Loucy (cell line): ENCODE measurements around the gene ACSF2.

Source experiments
- H2AFZ ChIP-seq: fragments of 200-600 bp; sonication (generic); 2 replicates; pipeline ENCODE4 v1.6.0; 2016; ENCODE audit warnings: antibody characterized with exemption, mild to moderate bottlenecking, low read length, moderate library complexity
- H3F3A ChIP-seq: fragments of 200-600 bp; 2 replicates; pipeline ENCODE4 v1.6.0; 2016; ENCODE audit warnings: antibody characterized with exemption, low read depth, mild to moderate bottlenecking
- H3K27me3 ChIP-seq: fragments of 200-600 bp; sonication (generic); 2 replicates; pipeline ENCODE4 v1.6.1; 2014; ENCODE audit warnings: low read length, mild to moderate bottlenecking; ENCODE audit not compliant: insufficient read depth, poor library complexity, severe bottlenecking
- H3K36me3 ChIP-seq: fragments of 200-600 bp; sonication (generic); 2 replicates; pipeline ENCODE4 v1.6.1; 2016; ENCODE audit warnings: low read length; ENCODE audit not compliant: insufficient read depth
- H3K4me1 ChIP-seq: fragments of 200-600 bp; sonication (generic); 2 replicates; pipeline ENCODE4 v1.5.1; 2014; ENCODE audit warnings: low read length, mild to moderate bottlenecking; ENCODE audit not compliant: insufficient read depth, poor library complexity, severe bottlenecking
- H3K4me2 ChIP-seq: fragments of 200-600 bp; sonication (generic); 2 replicates; pipeline ENCODE4 v1.6.0; 2014; ENCODE audit warnings: antibody characterized with exemption, low read length, low read depth, mild to moderate bottlenecking; ENCODE audit not compliant: poor library complexity, severe bottlenecking
- H3K4me3 ChIP-seq: fragments of 200-600 bp; sonication (generic); 2 replicates; pipeline ENCODE4 v1.5.1; 2014; ENCODE audit warnings: low read length, mild to moderate bottlenecking, mixed read lengths; ENCODE audit not compliant: poor library complexity, severe bottlenecking
- H3K79me2 ChIP-seq: fragments of 200-600 bp; sonication (generic); 2 replicates; pipeline ENCODE4 v1.6.1; 2014; ENCODE audit warnings: low read length; ENCODE audit not compliant: insufficient read depth
- H3K9ac ChIP-seq: fragments of 200-600 bp; sonication (generic); 2 replicates; pipeline ENCODE4 v1.6.0; 2014; ENCODE audit warnings: mild to moderate bottlenecking, low read depth, low read length, moderate library complexity; ENCODE audit not compliant: poor library complexity, severe bottlenecking
- H3K9me2 ChIP-seq: fragments of 200-600 bp; sonication (generic); replicated peaks from 2 replicates; pipeline ENCODE4 v1.6.1; 2016; ENCODE audit warnings: low read depth, low read length, mixed read lengths
- H3K9me3 ChIP-seq: fragments of 200-600 bp; sonication (generic); 2 replicates; pipeline ENCODE4 v1.6.1; 2014; ENCODE audit warnings: mild to moderate bottlenecking, antibody characterized with exemption, low read length, low read depth; ENCODE audit not compliant: insufficient read depth
- H4K20me1 ChIP-seq: fragments of 200-600 bp; sonication (generic); 2 replicates; pipeline ENCODE4 v1.6.0; 2014; ENCODE audit warnings: antibody characterized with exemption, low read length, mild to moderate bottlenecking; ENCODE audit not compliant: insufficient read depth, poor library complexity, severe bottlenecking
- CTCF ChIP-seq: fragments of 200-600 bp; sonication (generic); conservative IDR thresholded peaks from 2 replicates; pipeline ENCODE4 v1.5.1; 2014; ENCODE audit warnings: mild to moderate bottlenecking, antibody characterized with exemption, low read length
- EZH2phosphoT487 ChIP-seq: fragments of 200-600 bp; IDR thresholded peaks from 2 replicates; pipeline ENCODE4 v1.6.1; 2018; ENCODE audit warnings: antibody characterized with exemption, mild to moderate bottlenecking, moderate library complexity, borderline replicate concordance

Gene ACSF2

GRCh38 chr17:50386510-50386909 is 39.5 kb upstream of the ACSF2 start:
- no peak for TF ChIP-seq EZH2phosphoT487
- no peak for TF ChIP-seq CTCF
- no peaks in the 10 kb centered on the region for H3K9me3 ChIP-seq
- H2AFZ ChIP-seq: no peak overlapping the region
- H3K27me3 ChIP-seq: no peaks in the 10 kb centered on the region
- H3K79me2 ChIP-seq: no peaks in the 10 kb centered on the region
- no peaks in the 10 kb centered on the region for H3K9me2 ChIP-seq
- H3K4me1 ChIP-seq: no peaks in the 10 kb centered on the region
- no peak overlapping the region for H3K4me3 ChIP-seq
- H3K9ac ChIP-seq: no peak overlapping the region
- H4K20me1 ChIP-seq: no peaks in the 10 kb centered on the region
- H3F3A ChIP-seq: no peaks in the 10 kb centered on the region
- peaks cover 95% of the 10 kb centered on the region; the same call in 1 of the 2 replicates for H3K36me3 ChIP-seq
- H3K4me2 ChIP-seq: no peak overlapping the region

- peaks cover 95% of the 10 kb centered on the region; the same call in 1 of the 2 replicates for H3K36me3 ChIP-seq
- no peak overlapping the region for H3K4me2 ChIP-seq
- H3K79me2 ChIP-seq: peaks cover 18% of the 10 kb centered on the region
- no peaks in the 10 kb centered on the region for H3F3A ChIP-seq
- H3K9ac ChIP-seq: no peak overlapping the region
- H3K27me3 ChIP-seq: no peaks in the 10 kb centered on the region
- H3K9me3 ChIP-seq: no peaks in the 10 kb centered on the region
- peaks cover 11% of the 10 kb centered on the region for H4K20me1 ChIP-seq
- H3K4me3 ChIP-seq: no peak overlapping the region
- no peaks in the 10 kb centered on the region for H3K4me1 ChIP-seq
- H2AFZ ChIP-seq: no peak overlapping the region
- H3K9me2 ChIP-seq: no peaks in the 10 kb centered on the region
- TF ChIP-seq EZH2phosphoT487 (no peak), CTCF (no peak)
Measured at GRCh38 chr17:50388728-50389127, 37.3 kb upstream of the ACSF2 start.

GRCh38 chr17:50389534-50389933 is 36.5 kb upstream of the ACSF2 start:
- Histone ChIP-seq H3K79me2 (peaks cover 26% of the 10 kb centered on the region), H3K4me3 (no peak overlapping the region), H3K27me3 (no peaks in the 10 kb centered on the region), H3K9me3 (no peaks in the 10 kb centered on the region), H3K4me1 (no peaks in the 10 kb centered on the region), H3K4me2 (no peak overlapping the region), H3K36me3 (peaks cover 95% of the 10 kb centered on the region; the same call in 1 of the 2 replicates), H3K9me2 (no peaks in the 10 kb centered on the region), H2AFZ (no peak overlapping the region), H4K20me1 (peaks cover 17% of the 10 kb centered on the region), H3F3A (no peaks in the 10 kb centered on the region), H3K9ac (no peak overlapping the region)
- TF ChIP-seq CTCF: no peak
- TF ChIP-seq EZH2phosphoT487: no peak
